ENCODE measurements around the gene HOXA13.

The HOXA13 gene

DNA sequence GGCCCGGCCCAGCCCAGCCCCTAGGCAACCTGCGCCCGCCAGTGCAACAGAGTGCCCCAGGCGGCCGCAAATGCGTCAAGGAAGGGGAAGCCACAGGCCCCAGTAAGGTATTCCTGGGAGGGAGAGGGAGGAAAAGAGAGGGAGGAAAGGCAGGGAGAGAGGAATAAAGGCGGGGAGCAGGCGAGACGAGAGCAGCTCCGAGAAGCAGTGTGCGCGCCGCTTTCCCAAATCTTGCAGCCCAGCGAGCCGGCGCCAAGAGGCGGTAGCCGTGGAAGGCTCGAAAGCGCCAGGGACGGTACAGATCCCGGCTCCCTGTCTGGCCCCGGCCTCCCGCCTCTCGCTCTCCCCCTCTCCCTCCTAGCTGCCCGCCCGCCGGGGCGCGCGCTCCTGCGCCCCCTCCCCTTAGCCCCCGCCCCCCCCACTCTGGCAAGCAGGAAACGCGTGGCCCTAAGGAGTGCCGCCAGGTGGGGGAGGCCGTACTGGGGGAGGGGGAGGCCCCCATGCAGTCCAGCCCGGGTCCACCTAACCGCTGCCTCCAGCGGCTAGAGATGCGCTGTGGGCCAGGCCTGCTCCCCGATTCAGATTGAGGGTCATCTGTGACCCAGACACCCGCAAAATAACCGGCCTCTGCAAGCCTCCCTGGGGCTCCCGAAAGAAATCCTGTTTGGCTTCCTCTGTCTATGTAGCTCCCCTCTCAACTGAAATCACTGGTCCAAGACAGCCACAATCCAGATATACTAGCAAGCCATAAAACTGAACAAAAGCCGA lies 30.0 kb downstream of the HOXA13 start:
- DNase-seq: peak; percentile 70

DNA sequence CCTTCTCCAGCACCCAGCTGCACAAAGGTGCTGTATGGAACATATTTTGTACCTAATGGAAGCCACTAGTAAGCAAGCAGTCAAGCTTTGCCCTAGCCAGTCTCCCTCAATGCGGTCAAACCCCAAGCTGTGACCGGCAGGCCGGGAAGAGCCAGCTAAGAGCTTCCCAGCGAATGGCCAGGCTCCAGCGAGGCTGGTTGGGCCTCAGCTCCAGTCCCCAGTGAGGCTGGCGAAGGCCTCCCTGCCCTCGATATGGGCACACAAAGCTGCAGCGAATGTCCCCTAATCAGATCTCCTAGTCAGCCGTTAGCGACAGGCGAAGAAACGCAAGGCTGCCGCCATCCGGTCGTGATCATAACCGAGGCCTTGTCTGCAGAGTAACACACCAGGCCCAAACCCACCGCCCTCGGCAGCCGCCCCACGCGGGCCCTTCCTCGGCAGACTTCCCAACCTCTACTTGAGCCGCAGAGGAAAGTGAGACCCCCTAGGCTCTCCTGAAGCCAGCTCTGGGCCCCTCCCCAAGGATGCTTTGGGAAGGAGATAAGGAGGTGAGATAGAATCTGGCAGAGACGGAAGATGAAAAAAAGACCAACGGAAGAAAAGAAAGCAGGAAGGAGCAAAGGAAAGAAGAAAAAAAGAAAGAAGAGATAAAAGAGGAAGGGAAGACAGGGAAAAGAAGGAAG lies 31.5 kb downstream of the HOXA13 start:
- peak; percentile 96 for DNase-seq

DNA sequence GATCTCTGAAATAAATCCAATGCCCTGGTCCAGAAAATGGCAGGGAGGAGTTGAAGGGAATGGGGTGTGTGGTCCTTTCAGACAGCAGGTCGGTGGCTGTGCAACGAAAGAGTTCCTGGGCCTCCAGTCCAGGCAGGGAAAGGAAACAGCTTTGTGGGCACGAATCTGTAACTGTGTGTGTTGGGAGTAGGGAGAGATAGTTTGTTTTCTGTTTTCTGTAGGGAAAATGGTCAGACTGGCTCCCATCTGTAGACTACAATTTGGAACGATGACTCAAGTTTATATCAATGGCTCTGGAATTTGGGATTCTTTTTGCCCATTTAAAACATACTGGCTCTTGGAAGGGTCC lies 32.0 kb downstream of the HOXA13 start:
- no peak for DNase-seq

DNA sequence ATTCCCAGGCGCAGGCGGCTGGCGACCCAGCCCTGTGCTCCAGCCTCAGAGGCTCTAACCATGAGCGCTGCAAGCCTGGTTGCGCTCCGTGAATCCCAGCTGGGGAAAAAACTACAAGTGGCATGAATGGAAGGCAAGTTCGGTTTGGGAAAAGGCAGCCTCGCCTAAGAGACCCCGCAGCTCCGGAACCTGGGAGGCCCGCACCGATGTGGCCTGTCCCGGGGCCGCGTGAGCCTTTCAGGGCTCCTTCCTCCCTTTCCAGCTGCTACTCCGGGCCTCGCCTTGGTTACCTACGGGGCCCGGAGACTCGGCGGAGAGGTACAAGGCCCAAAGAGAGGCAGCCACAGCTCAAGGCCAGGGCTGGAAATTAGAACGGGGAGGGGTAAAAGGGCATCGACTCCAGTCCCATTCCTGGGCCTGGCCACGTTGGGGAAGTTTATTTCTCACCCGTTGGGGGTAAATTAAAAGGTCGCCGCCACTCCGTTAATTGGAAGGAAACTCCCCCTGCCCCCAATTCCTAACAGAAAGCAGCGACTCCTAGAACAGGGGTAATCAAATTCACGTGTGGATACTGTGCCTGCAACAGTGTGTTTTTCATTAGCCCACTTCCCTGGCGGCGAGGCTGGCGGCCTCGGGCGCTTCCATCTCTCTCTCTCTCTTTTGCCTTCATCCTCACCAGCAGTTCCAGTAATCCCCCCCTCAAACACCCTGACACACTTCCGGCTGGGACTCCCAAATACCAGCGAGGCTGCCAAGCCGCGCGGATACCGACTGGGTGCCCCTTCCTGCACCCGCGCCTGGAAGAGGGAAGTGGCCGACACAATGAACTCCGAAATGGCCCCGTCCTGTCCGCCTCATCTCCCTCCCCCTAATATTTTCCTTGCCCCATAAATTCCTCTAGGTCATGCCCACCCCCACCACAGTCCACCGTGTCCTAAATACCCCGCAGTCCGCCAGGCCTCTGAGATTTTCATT lies 33.1 kb downstream of the HOXA13 start:
- peak; percentile 75 for DNase-seq

DNA sequence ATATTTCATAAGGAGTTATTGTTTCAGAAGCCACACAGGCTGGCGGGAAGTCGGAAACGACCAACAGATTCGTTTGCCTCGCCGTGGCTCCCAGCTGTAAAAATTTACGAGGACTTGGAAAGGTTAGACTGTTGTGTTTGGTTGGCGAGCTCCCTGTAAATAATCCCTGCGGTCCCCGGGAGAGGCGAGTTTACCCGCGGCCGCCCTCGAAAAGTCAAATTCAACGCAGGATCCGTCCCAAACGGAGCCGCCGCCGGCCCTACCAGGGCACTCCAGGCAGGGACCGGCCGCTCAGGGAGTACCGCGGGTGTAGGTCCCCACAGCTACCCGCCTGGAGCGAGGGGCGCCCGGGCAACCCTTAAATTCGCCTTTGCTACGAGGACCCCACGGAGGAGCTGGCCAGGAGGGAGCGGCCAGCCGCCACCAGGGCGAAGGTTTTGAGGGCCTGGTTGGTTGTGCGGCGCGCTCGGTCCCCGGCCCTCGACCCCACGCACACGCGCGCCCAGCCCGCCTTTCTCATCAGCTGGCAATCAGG lies 33.8 kb downstream of the HOXA13 start:
- DNase-seq: no peak

DNA sequence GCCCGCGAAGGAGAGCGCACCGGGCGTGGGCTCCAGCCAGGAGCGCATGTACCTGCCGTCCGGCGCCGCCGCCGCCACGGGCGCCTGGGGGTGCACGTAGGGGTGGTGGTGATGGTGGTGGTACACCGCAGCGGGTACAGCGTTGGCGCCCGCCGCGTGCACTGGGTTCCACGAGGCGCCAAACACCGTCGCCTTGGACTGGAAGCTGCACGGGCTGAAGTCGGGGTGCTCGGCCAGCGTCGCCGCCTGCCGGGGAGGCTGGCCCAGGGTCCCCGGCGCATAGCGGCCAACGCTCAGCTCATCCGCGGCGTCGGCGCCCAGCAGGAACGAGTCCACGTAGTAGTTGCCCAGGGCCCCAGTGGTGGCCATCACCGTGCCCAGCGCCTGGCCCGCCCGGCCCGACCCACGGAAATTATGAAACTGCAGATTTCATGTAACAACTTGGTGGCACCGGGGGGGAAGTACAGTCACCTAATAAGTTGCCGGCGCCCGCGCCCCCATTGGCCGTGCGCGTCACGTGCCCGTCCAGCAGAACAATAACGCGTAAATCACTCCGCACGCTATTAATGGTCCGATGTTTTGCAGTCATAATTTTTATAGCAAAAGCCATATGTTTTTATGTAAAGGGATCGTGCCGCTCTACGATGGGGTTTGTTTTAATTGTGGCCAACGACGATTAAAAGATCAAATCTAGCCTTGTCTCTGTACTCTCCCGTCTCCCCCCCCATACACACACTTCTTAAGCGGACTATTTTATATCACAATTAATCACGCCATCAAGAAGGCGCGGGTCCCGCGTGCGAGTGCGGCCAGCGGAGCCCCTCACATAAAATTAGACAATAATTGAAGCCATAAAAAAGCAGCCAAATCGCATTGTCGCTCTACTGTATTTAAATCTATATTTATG lies 34.5 kb downstream of the HOXA13 start, which contains the start of gene HOXA9:
Gene HOXA9, minus strand, starts transcription at position 449 of the 907 bp plus-strand sequence. Its CDS starts 80 bp downstream, at position 369.
- peak; percentile 97 for DNase-seq

DNA sequence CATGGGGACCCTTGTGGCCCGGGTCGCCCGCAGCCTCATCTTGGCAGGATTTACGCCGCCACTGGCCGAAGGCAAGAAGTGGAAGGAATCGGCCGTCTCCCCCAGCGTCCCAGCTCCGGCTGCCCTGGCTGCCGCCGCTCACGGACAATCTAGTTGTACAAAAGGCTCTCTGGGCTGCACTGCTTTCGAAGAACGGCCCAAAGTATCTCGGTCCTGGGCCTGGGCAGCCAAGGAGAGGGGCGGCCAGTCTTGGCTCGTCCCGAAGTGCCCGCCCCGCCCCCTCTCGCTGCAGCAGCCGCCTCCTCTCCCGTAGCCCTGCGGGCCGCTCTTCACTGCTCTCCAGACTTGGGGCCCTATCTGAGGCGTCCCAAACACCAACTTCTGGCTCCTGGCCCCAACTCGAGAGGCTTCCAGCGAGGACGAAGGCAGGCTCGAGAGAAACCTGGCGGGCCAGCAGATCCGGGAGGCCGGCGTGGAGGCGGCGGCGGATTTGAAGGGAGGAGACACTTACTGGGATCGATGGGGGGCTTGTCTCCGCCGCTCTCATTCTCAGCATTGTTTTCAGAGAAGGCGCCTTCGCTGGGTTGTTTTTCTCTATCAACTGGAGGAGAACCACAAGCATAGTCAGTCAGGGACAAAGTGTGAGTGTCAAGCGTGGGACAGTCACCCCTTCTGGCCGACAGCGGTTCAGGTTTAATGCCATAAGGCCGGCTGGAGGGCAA lies 35.4 kb downstream of the HOXA13 start:
- DNase-seq: peak; percentile 84

DNA sequence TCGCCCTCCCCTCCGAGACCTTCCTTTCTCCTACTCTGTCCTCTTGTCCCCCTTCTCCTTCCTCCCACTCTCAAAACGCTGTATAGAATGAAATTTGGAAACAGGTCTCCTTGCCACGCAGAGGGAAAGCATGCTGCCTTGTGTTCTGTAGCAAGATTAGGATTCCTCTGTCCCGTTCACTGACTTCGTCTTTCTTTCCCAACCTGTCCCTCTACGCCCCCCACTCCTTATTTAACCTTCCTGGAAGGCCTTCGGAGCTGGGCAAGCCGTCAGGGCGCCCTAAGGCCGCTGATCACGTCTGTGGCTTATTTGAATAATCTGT lies 35.9 kb downstream of the HOXA13 start:
- DNase-seq: no peak

DNA sequence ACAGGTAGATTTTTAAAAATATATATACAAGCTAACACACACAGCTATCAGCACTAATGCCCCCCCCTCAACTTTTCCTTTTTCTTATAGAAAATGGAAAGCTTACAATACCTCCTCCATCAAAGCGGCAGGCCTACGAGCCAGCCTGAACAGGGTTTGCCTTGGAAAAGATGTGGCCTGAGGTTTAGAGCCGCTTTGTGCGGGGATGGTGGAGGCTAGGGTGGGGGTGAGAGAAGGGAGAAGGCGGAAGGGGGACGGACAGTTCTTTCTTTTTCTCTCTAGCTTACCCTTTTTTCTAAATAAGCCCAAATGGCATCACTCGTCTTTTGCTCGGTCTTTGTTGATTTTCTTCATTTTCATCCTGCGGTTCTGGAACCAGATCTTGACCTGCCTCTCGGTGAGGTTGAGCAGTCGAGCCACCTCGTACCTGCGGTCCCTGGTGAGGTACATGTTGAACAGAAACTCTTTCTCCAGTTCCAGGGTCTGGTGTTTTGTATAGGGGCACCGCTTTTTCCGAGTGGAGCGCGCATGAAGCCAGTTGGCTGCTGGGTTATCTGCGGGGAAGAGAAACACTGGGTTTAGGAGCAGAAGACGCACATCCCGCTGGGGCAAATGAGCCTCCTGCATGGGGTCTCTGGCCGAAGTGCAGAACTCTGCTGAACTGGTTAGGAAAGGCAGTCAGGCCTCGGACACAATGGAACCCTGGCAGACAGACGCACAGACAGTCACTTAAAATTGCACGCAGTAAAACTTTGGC lies 36.4 kb downstream of the HOXA13 start:
- DNase-seq: peak; percentile 58

DNA sequence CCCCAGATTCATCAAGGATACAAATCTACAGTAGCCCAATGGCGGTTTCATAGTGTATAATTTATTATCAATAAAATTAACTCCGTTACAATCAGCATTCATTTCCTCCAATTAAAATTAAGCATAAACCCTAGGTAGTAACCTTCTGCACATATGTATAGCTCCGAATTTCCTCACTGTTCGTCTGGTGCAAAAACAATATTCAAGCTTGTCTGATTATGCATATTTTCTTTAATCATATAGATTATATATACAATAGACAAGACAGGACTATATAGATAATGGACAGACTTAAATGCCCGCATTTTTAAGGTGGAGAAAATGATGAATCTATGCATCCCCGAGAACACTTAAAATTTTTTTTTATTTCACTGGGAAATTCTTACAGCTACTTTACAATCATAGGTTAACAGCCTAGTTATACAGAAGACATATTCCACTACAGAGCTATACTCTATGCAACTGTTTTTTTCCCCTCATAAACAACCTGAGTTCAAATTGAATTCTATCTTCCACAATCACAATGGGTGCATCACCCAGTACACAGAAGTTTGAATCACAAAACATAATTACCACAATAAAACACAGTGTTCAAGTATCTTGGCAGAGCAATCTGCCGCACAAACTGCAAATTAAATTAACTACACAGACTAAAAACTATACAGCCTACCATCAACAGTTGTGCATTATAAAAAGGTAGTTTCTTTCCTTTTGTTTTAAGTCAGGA lies 37.2 kb downstream of the HOXA13 start:
- DNase-seq: no peak

DNA sequence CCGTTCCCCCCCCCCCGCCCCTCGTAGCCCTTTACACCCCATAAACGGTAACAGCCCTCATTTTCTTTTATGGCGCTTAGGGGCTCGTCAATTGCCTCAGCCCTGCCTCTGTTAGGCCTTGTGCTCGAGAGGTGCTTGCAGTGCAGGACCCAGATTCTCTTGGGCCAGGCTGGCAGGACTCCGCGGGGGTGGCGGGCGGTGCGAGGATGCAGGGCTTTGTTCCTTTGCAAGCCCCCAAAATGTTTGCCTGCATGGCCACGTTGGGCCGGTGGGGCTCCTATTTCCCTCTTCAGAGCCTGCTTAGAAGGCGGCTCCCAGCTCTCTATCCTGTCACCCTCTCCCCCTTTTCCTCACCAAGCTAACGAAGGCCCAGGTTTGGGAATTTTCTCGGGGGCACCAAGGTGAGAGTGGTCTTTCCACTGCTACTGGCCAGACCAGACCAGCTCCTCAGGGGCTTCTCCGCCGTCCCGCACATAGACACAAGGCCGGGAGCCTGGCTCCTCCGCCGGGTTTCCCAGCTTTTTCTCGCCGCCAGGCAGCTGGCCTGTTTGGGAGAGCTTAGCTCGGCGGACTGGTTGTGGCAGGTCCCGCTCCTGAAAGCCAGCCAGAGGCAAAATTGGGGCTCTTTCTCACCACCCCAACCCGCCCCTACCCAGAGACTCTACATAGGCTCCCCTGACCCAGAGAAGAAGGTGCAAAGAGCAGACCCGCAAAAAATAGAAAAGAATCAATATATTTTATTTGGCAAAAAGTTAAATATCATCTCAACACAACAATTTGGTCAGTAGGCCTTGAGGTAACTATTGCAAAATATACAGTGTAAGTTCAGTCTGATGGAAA lies 38.0 kb downstream of the HOXA13 start:
- DNase-seq: no peak

DNA sequence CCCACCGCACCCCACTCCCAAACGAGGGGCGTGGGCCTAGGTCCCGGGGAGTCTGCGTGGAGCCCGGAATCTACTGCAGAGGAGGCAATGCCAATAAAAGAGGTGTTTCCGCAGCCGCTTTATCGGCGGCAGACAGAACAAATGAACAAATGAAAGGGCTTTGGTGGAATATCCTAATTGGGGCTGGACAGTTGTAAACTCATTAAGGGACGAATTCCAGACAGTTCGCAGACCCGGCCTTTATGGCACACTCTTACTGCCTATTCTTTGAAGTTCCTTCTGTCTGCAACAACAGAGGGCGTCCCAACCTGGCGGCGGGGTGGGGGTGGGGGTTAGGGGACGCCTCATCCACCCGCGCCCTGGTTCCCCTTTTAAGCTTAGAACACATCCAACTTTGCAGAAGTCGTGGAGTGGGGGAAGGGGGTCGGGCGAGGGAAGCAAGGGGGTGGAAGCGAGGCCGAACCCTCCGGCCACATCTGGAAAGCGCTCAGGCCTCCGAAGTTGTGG lies 38.6 kb downstream of the HOXA13 start:
- DNase-seq: peak; percentile 90

DNA sequence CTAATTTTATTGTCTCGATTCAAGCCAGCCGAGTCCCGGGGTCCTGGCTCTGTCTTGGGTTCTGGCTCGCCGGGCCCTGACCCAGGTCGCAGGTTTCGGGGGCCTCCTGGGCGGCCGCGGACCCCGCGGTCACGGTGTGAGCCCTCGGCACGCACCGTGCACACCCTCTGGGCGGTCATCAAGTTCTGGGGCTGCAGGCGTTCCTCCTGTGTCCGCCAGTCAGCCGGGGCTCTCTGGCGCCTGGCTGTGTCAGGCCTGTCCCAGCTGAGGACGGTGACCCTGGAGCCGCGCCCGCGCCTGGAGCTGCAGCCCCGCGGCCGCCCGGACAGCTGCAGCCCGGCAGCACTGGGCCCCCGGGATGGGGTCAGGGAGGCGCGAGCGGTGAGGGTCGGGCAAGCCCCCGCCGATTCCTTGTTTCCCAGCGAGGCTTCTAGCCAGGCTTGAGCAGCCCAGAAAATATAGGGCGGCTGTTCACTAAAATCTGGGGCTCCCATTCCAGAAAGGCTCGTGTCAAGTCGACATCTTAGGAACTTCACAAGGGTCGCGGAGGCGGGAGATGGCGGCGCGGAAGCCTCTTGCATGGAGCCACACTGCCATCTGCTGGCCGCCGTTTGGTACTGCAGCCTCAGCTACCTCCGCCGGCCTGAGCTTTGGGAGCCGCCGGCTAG lies 39.2 kb downstream of the HOXA13 start:
- DNase-seq: peak; percentile 94

DNA sequence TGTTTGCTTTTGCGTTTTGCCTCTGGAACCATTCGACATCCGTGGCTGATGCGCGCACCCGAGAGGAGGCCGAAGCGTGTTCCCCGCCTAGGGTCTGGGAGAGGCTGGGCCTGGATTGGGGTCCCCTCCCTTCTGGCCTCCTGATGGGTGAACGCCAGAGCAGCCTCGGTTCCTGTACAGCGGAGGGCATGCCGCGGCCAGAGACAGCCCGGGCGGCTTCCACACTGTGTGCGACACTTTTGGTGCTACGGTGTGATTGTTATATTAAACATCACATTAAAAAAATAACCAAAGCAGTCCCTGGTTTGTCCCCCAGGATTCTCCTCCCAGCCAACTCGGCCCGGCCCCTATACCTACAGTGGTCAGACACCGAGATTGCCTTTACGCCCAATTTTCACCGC lies 39.7 kb downstream of the HOXA13 start:
- no peak for DNase-seq

DNA sequence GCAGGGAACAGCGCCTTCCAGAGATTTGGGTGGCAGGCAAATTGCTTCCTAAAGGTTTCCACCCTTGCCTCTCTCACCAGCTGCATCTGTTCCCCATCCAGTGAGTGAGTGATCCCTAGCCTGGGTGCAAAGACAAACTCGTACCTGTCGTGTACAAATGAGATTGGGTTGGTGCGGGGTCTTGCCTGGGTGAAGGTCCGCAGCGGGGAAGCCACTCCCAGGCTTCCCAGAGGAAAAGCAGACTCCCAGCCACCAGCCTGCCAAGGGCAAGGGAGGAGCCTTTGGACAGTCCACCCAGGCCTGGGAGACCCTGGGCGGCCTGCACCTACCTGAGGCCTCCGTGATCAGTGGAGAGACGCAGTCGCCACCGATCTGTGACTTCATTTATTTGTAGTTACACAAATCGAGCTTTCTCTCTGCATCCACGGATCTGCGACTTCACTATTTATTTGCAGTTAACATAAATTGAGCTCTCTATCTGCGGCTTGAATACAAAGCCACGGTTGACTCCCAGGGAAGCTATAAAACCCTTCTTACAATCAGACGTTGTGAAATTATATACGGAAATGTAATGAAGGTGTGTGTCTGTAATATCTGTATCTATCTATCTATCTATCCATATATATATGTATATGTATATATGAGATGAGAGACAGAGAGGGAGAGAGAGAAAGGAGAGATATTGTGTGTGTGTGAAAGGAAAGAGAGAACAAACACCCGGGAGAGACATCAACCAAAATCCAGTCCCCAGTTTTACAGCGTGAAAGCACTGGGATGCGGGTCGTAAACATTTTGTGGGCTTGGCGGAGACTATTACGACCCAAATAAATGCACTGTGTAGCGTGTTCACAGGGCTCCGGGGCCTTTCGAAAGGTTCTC lies 40.4 kb downstream of the HOXA13 start:
- no peak for DNase-seq

DNA sequence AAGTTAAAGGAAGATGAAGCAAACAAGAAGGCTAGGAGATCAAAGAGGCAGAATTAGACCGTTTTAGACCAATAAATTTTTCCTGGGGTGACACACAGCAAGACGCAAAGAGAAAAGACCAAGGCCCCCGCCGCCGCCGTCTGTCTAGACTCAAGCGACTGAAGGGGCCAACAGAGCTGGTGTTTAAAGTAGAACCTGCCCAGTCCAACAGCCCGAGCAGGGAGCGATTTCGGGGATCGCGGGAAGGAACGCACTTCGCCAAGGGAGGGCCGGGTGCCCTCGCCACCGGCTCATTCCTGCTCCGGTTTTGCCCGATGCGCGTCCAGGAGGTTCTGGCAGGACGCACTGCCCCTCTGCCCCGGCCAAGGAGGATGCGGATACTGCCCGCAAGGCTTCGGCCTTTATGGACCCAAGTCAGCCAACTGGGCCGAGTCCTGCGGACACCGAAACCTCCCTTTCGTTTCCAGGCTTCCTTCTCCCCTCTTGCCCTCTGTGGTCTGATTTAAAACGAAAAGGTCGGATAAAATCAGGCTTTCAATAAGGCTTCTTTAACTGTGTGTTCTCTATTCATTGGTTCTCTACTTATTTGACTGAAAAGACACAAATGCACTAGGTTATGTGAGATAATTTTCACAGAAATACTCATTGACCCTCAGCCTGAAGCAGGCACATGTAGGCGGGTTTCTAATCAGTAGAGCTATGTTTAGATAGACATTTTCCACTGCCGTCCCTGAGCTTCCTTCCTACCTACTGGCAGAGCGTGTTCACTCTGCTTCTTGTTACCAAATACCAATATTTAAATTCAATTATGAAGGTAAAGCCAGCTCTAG lies 41.2 kb downstream of the HOXA13 start:
- DNase-seq: peak; percentile 57

Data from hematopoietic multipotent progenitor cell treated with erythropoietin and hydrocortisone succinate and interleukin-3 and kit ligand, for 4 days (in vitro differentiated cells).